ENCODE data around the gene ADORA2B.

Gene ADORA2B

DNA sequence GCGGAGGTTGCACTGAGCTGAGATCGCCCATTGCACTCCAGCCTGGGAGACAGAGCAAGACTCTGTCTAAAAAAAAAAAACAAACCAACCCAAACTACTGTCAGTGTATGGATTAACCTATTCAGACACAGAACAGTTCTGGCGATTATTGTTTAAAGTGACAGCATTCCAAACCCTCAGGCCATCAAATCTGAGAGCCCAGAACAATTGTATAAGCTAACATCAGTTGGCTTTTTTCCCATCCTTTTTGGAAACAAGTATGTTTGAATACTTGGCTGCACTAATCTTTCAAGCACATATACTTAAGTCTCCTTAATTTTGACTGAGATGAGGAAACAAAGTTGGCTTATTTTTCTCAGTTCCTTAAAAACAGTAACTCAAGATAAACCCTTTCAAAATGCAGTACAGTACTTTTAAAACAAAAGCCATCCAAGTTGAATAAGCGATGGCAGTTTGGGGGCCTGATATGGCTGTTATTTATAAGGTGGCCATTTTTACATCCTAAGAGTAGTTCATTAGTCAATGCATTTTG, 53.2 kb downstream of the ADORA2B start:
- H3K4me1 ChIP-seq (ENCODE audit: control insufficient read depth in 1 of 2, insufficient read depth in 2 of 2, low read length in 2 of 2) = peaks cover 0 to 15% of the 10 kb centered on the region in 2 donors
- no peaks in the 10 kb centered on the region for H3K9me3 ChIP-seq (ENCODE audit: control insufficient read depth in 1 of 2, low read length in 2 of 2)
- no peak overlapping the region for H3K27ac ChIP-seq (ENCODE audit: low read length)
- H3K4me3 ChIP-seq (ENCODE audit: low read depth in 1 of 2, low read length in 2 of 2) = no peak overlapping the region
- peaks cover 8 to 15% of the 10 kb centered on the region in 2 donors for H3K36me3 ChIP-seq (ENCODE audit: control insufficient read depth in 1 of 2, insufficient read depth in 2 of 2, low read length in 2 of 2)
- no peaks in the 10 kb centered on the region for H3K27me3 ChIP-seq (ENCODE audit: low read depth, low read length)

DNA sequence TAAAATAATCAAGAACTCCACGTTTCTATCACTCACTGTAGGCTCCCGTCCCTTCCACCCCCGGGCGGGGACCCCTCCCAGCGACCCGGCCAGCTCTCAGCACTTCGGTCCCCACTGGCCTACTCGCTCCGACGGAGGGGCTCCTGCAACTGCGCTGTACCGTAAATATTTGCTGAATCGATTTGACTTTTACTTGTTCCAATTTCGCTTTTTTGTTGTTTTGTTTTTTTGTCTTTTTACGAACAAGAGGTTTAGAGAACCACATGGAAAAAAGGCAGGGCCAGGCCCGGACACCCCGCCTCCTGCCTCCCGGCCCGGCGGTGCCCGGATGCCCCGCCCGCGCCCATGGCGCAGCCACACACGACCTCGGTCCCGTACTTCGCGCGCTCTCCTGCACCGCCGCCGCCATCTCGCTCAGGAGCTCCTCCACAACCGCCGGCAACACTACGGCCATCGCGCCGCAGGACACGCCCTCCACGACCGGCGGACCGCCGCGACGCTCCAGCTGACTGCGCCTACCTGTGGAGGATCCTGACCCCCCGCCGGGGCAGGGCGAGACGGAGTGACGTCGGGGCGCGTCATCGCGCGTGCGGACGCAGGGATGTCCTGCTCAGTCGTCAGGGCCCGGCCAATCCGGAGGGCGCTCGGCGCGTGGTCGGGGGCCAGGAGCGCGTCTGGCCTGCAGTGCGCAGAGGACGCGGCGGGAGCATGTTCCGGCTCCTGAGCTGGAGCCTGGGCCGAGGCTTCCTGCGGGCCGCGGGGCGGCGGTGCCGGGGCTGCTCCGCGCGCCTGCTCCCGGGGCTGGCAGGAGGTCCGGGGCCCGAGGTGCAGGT, 54.4 kb downstream of the ADORA2B start, which contains the start of the genes TTC19 and ZSWIM7:
TTC19 (plus strand) TSS at position 684 of the 833 bp plus-strand sequence; CDS start at position 709, 25 bp downstream.
ZSWIM7 (minus strand) TSS at position 564 of the 833 bp plus-strand sequence; CDS start at position 454, 110 bp downstream.
- H3K4me3 ChIP-seq (ENCODE audit: low read depth in 1 of 2, low read length in 2 of 2) = peak within 1 kb of the TSS; percentile 86 to 88
- H3K27ac ChIP-seq (ENCODE audit: low read length) = peak within 1 kb of the TSS; percentile 97
- no peaks in the 10 kb centered on the region for H3K9me3 ChIP-seq (ENCODE audit: control insufficient read depth in 1 of 2, low read length in 2 of 2)
- H3K27me3 ChIP-seq (ENCODE audit: low read depth, low read length) = no peaks in the 10 kb centered on the region
- peaks cover 18 to 26% of the 10 kb centered on the region in 2 donors for H3K36me3 ChIP-seq (ENCODE audit: control insufficient read depth in 1 of 2, insufficient read depth in 2 of 2, low read length in 2 of 2)
- peaks cover 0 to 15% of the 10 kb centered on the region in 2 donors for H3K4me1 ChIP-seq (ENCODE audit: control insufficient read depth in 1 of 2, insufficient read depth in 2 of 2, low read length in 2 of 2)

- peaks cover 0 to 15% of the 10 kb centered on the region in 2 donors for H3K4me1 ChIP-seq (ENCODE audit: control insufficient read depth in 1 of 2, insufficient read depth in 2 of 2, low read length in 2 of 2)
- no peaks in the 10 kb centered on the region for H3K9me3 ChIP-seq (ENCODE audit: control insufficient read depth in 1 of 2, low read length in 2 of 2)
- peaks cover 27 to 35% of the 10 kb centered on the region in 2 donors for H3K36me3 ChIP-seq (ENCODE audit: control insufficient read depth in 1 of 2, insufficient read depth in 2 of 2, low read length in 2 of 2)
- H3K27ac ChIP-seq (ENCODE audit: low read length) = peak overlapping the region; percentile 79
- H3K4me3 ChIP-seq (ENCODE audit: low read depth in 1 of 2, low read length in 2 of 2) = peak overlapping the region; percentile 86 to 88
- no peaks in the 10 kb centered on the region for H3K27me3 ChIP-seq (ENCODE audit: low read depth, low read length)
These were observed 55.3 kb downstream of the ADORA2B start for GRCh38 chr17:15999974-16000827.

DNA sequence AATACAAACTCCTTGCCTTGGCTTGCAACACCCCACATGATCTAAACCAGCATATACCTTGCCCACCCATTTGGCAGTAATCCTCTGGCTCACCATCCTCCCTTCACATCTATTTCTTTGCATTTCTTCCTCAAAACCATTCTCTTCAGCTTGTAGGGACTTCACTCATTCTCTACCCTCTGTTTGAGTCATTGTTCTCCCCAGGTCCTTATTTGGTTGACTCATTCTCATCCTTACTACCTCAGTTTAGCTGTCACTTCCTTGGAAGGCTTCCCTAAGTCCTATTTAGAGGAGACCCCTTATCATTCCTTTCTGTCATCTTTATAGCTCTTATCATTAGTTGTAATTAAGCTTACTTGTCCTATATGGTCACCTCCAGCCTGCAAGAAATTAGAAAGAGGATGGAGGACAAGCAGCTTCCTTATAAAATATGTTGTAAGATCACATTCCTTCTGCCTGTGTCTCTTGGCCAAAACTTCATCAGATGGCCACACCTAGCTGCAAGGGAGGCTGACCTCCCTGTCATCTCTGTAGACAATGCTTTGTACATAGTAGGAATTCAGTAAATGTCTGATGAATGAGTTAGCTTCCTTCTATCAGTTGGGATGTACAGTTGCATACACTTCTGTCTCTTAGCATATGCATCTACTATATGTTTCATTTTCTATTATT, 56.4 kb downstream of the ADORA2B start:
- Histone ChIP-seq H3K27me3 (ENCODE audit: low read depth, low read length) (no peaks in the 10 kb centered on the region), H3K36me3 (ENCODE audit: control insufficient read depth in 1 of 2, insufficient read depth in 2 of 2, low read length in 2 of 2) (peaks cover 36 to 46% of the 10 kb centered on the region in 2 donors), H3K27ac (ENCODE audit: low read length) (no peak overlapping the region), H3K9me3 (ENCODE audit: control insufficient read depth in 1 of 2, low read length in 2 of 2) (no peaks in the 10 kb centered on the region), H3K4me1 (ENCODE audit: control insufficient read depth in 1 of 2, insufficient read depth in 2 of 2, low read length in 2 of 2) (peaks cover 0 to 15% of the 10 kb centered on the region in 2 donors), H3K4me3 (ENCODE audit: low read depth in 1 of 2, low read length in 2 of 2) (peak overlapping the region; percentile 86 to 88)

GRCh38 chr17:16002708-16003260, 57.9 kb downstream of the ADORA2B start:
- Histone ChIP-seq H3K36me3 (ENCODE audit: control insufficient read depth in 1 of 2, insufficient read depth in 2 of 2, low read length in 2 of 2) (peaks cover 48 to 60% of the 10 kb centered on the region in 2 donors), H3K9me3 (ENCODE audit: control insufficient read depth in 1 of 2, low read length in 2 of 2) (no peaks in the 10 kb centered on the region), H3K4me1 (ENCODE audit: control insufficient read depth in 1 of 2, insufficient read depth in 2 of 2, low read length in 2 of 2) (peaks cover 0 to 15% of the 10 kb centered on the region in 2 donors), H3K4me3 (ENCODE audit: low read depth in 1 of 2, low read length in 2 of 2) (no peak overlapping the region), H3K27ac (ENCODE audit: low read length) (no peak overlapping the region), H3K27me3 (ENCODE audit: low read depth, low read length) (no peaks in the 10 kb centered on the region)

GRCh38 chr17:16003841-16004240, 58.9 kb downstream of the ADORA2B start:
- Histone ChIP-seq H3K36me3 (ENCODE audit: control insufficient read depth in 1 of 2, insufficient read depth in 2 of 2, low read length in 2 of 2) (peaks cover 59 to 71% of the 10 kb centered on the region in 2 donors), H3K27ac (ENCODE audit: low read length) (no peak overlapping the region), H3K9me3 (ENCODE audit: control insufficient read depth in 1 of 2, low read length in 2 of 2) (no peaks in the 10 kb centered on the region), H3K27me3 (ENCODE audit: low read depth, low read length) (no peaks in the 10 kb centered on the region), H3K4me3 (ENCODE audit: low read depth in 1 of 2, low read length in 2 of 2) (no peak overlapping the region), H3K4me1 (ENCODE audit: control insufficient read depth in 1 of 2, insufficient read depth in 2 of 2, low read length in 2 of 2) (peaks cover 0 to 15% of the 10 kb centered on the region in 2 donors)

DNA sequence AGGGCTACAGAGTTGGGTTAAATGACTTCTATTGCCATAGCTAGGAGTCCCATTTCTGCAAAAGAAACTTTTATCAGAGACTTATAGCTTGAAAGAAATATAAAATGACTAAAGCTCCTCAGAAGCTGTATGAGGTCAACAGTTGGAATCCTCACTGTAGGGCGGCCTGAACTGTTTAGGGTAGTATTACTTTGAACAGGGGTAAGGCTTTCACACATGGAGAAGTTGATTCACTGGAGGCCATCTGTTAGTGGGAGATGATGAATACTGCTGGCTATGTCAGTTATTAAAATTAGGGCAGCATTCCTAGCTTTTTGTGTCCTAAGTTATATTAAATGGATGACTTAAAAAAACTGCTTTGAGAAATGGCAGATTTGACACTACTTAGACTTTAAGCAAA, 60.7 kb downstream of the ADORA2B start:
- H3K27ac ChIP-seq (ENCODE audit: low read length) = no peak overlapping the region
- no peaks in the 10 kb centered on the region for H3K9me3 ChIP-seq (ENCODE audit: control insufficient read depth in 1 of 2, low read length in 2 of 2)
- H3K4me3 ChIP-seq (ENCODE audit: low read depth in 1 of 2, low read length in 2 of 2) = no peak overlapping the region
- peaks cover 64 to 72% of the 10 kb centered on the region in 2 donors for H3K36me3 ChIP-seq (ENCODE audit: control insufficient read depth in 1 of 2, insufficient read depth in 2 of 2, low read length in 2 of 2)
- H3K27me3 ChIP-seq (ENCODE audit: low read depth, low read length) = no peaks in the 10 kb centered on the region
- peaks cover 0 to 11% of the 10 kb centered on the region in 2 donors for H3K4me1 ChIP-seq (ENCODE audit: control insufficient read depth in 1 of 2, insufficient read depth in 2 of 2, low read length in 2 of 2)

GRCh38 chr17:16007439-16007838, 62.5 kb downstream of the ADORA2B start:
- H3K4me1 ChIP-seq (ENCODE audit: control insufficient read depth in 1 of 2, insufficient read depth in 2 of 2, low read length in 2 of 2) = no peaks in the 10 kb centered on the region
- no peaks in the 10 kb centered on the region for H3K27me3 ChIP-seq (ENCODE audit: low read depth, low read length)
- no peak overlapping the region for H3K27ac ChIP-seq (ENCODE audit: low read length)
- H3K4me3 ChIP-seq (ENCODE audit: low read depth in 1 of 2, low read length in 2 of 2) = no peak overlapping the region
- no peaks in the 10 kb centered on the region for H3K9me3 ChIP-seq (ENCODE audit: control insufficient read depth in 1 of 2, low read length in 2 of 2)
- H3K36me3 ChIP-seq (ENCODE audit: control insufficient read depth in 1 of 2, insufficient read depth in 2 of 2, low read length in 2 of 2) = peaks cover 61 to 68% of the 10 kb centered on the region in 2 donors

DNA sequence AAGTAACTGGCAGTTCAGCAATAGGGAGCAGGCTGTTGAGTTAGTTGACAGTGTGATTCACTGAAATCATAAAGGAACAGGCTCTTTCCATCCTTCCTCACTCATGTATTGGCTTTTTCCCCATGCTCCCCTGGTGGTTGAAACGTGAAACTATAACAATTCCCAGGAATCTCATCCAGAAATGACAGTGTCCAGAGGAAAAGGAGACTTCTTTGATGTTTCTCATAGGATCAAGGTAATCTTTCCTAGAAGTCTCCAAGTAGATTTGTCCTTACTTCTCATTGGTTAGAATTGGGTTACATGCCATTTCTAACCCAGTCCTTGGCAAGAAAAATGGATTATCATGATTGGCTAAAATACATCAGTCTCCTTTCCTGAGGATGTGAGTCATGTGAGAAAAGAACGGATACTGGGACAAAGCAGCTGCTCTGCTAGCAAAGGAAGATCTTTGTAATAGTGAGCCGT, 69.0 kb downstream of the ADORA2B start:
- Histone ChIP-seq H3K4me3 (ENCODE audit: low read depth in 1 of 2, low read length in 2 of 2) (no peak overlapping the region), H3K27ac (ENCODE audit: low read length) (no peak overlapping the region), H3K36me3 (ENCODE audit: control insufficient read depth in 1 of 2, insufficient read depth in 2 of 2, low read length in 2 of 2) (peaks cover 8 to 19% of the 10 kb centered on the region in 2 donors), H3K27me3 (ENCODE audit: low read depth, low read length) (no peaks in the 10 kb centered on the region), H3K4me1 (ENCODE audit: control insufficient read depth in 1 of 2, insufficient read depth in 2 of 2, low read length in 2 of 2) (no peaks in the 10 kb centered on the region), H3K9me3 (ENCODE audit: control insufficient read depth in 1 of 2, low read length in 2 of 2) (no peaks in the 10 kb centered on the region)

- Histone ChIP-seq H3K9me3 (ENCODE audit: control insufficient read depth in 1 of 2, low read length in 2 of 2) (no peaks in the 10 kb centered on the region), H3K4me1 (ENCODE audit: control insufficient read depth in 1 of 2, insufficient read depth in 2 of 2, low read length in 2 of 2) (peaks cover 0 to 6% of the 10 kb centered on the region in 2 donors), H3K36me3 (ENCODE audit: control insufficient read depth in 1 of 2, insufficient read depth in 2 of 2, low read length in 2 of 2) (peaks cover 6 to 14% of the 10 kb centered on the region in 2 donors), H3K27me3 (ENCODE audit: low read depth, low read length) (no peaks in the 10 kb centered on the region), H3K27ac (ENCODE audit: low read length) (no peak overlapping the region), H3K4me3 (ENCODE audit: low read depth in 1 of 2, low read length in 2 of 2) (no peak overlapping the region)
These were observed 74.4 kb downstream of the ADORA2B start for GRCh38 chr17:16019347-16019746.

Measured in muscle layer of duodenum (tissue), 2 donors.